Measurements from ENCODE around the gene PARM1.

DNA sequence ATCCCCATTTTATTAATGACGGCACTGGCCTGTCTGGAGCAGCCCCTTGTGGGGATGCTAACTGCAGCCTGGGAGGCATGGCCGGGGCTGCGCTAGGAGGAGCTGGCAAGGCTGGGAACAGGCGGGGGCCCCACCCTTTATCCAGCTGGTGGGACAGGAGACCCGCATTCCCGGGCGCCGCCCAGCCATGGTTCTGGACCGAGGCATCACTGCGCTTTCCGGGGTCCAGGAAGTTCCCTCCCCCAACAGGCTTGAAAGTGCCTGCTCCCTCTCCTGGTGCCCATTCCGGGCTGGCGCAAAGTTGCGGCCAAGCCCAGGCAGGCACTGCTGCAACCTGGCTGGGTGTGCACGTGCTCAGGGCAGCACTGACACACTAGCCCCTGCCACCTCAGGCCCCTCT is 124.5 kb downstream of the PARM1 start:
- TF ChIP-seq, protein P1, sequence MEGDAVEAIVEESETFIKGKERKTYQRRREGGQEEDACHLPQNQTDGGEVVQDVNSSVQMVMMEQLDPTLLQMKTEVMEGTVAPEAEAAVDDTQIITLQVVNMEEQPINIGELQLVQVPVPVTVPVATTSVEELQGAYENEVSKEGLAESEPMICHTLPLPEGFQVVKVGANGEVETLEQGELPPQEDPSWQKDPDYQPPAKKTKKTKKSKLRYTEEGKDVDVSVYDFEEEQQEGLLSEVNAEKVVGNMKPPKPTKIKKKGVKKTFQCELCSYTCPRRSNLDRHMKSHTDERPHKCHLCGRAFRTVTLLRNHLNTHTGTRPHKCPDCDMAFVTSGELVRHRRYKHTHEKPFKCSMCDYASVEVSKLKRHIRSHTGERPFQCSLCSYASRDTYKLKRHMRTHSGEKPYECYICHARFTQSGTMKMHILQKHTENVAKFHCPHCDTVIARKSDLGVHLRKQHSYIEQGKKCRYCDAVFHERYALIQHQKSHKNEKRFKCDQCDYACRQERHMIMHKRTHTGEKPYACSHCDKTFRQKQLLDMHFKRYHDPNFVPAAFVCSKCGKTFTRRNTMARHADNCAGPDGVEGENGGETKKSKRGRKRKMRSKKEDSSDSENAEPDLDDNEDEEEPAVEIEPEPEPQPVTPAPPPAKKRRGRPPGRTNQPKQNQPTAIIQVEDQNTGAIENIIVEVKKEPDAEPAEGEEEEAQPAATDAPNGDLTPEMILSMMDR (IDR thresholded peaks at IDR 0.05): no peak
- TF ChIP-seq POLR2A (IDR thresholded peaks at IDR 0.05): no peak
